ENCODE results near the gene CCDC149. TPM values are rescaled to one million over a fixed set of nuclear protein-coding genes. Genes with fewer than 3 reads are reported as not detected.

The CCDC149 gene
- total and polyA plus RNA-seq, 2 of the 8 experiments (the other 6 are each of a cell fraction or from before 2014, with no cell fraction given): 2.2 to 5.6 TPM

- no peaks in the 10 kb centered on the region for H3K79me1 ChIP-seq (ENCODE audit: low read depth, low read length)
- no peak overlapping the region for H3K4me3 ChIP-seq (ENCODE audit: extremely low read depth in 1 of 4, insufficient read depth in 2 of 4, low read depth in 3 of 4, low read length in 4 of 4)
- H4K8ac ChIP-seq (ENCODE audit: extremely low read depth, insufficient read depth, low read length): no peak overlapping the region
- no peak overlapping the region for H2BK20ac ChIP-seq (ENCODE audit: low read length)
- no peak overlapping the region for H3K9ac ChIP-seq (replicated peaks in 1 of 4; ENCODE audit: extremely low read depth in 1 of 4, low read depth in 3 of 4, low read length in 3 of 4)
- no peak overlapping the region for H2AFZ ChIP-seq (ENCODE audit: low read length)
- H3K14ac ChIP-seq (ENCODE audit: insufficient read length): no peak overlapping the region
- no peak overlapping the region for H3K4ac ChIP-seq (replicated peaks; ENCODE audit: insufficient read length, low read depth, low read length)
- no peak overlapping the region for H4K5ac ChIP-seq (ENCODE audit: insufficient read length, low read depth, low read length)
- H3K4me1 ChIP-seq (replicated peaks in 1 of 4; ENCODE audit: control insufficient read depth in 3 of 4, insufficient read depth in 4 of 4, low read length in 3 of 4): 0 out of 7 replicates have a peak, but pooled peaks cover 0 to 5% (median under 1%) of the 10 kb centered on the region in 4 experiments
- H3K79me2 ChIP-seq (ENCODE audit: control insufficient read depth in 1 of 2, insufficient read depth in 2 of 2, low read length in 2 of 2): no peaks in the 10 kb centered on the region
- H2BK12ac ChIP-seq (ENCODE audit: low read depth, low read length): no peak overlapping the region
- FAIRE-seq: no peak
- no peaks in the 10 kb centered on the region for H4K20me1 ChIP-seq (replicated peaks in 1 of 2; ENCODE audit: control insufficient read depth in 1 of 2, insufficient read depth in 2 of 2, low read length in 2 of 2)
- H3K36me3 ChIP-seq (ENCODE audit: control insufficient read depth in 2 of 4, insufficient read depth in 4 of 4, low read length in 3 of 4): no peaks in the 10 kb centered on the region
- no peaks in the 10 kb centered on the region for H3K23me2 ChIP-seq (ENCODE audit: low read depth, low read length)
- H2BK5ac ChIP-seq (ENCODE audit: low read depth, low read length): no peak overlapping the region
- no peak overlapping the region for H3K56ac ChIP-seq (replicated peaks; ENCODE audit: insufficient read length, low read depth, low read length)
- no peak overlapping the region for H4K91ac ChIP-seq (replicated peaks; ENCODE audit: insufficient read length, low read length)
- no peak overlapping the region; the same call in 1 of the 2 replicates for H3K27ac ChIP-seq (ENCODE audit: low read depth, low read length)
- H3K4me2 ChIP-seq (ENCODE audit: insufficient read depth in 1 of 2, low read depth in 2 of 2, low read length in 2 of 2): no peak overlapping the region
- no peak for DNase-seq (ENCODE audit: low read depth in 1 of 2, low spot score in 2 of 2)
- no peaks in the 10 kb centered on the region for H3K27me3 ChIP-seq (replicated peaks in 1 of 4; ENCODE audit: control insufficient read depth in 3 of 4, extremely low read depth in 1 of 4, insufficient read depth in 3 of 4, low read length in 3 of 4)
- no peak overlapping the region for H2BK15ac ChIP-seq (ENCODE audit: low read length)
- ChIA-PET POLR2A (ENCODE audit: partially characterized antibody) (no interaction called here), CTCF (ENCODE audit: partially characterized antibody) (interaction anchor here (0.9 to 1.2 kb wide), 3 partner anchors 34 to 83 kb away, joined by 3 to 4 read pairs (median 3); no protein-coding TSS in a partner anchor)
- no peak overlapping the region for H2BK120ac ChIP-seq (replicated peaks; ENCODE audit: low read depth, low read length)
- no peaks in the 10 kb centered on the region for H3K9me3 ChIP-seq (ENCODE audit: insufficient read depth in 2 of 2, low read depth in 1 of 2, low read length in 1 of 2)
- H3K18ac ChIP-seq (ENCODE audit: extremely low read depth, low read length): no peak overlapping the region
- H3K23ac ChIP-seq (ENCODE audit: insufficient read length): no peak overlapping the region
- 91% methylated on average over 9 of the region's 9 CpGs; no CpG with 5 or more reads in 1 of the 2 experiments for WGBS, 2 experiments (ENCODE audit: extremely low coverage in 1 of 2, insufficient coverage in 1 of 2, insufficient read length in 1 of 2, insufficient replicate concordance in 2 of 2, low coverage in 1 of 2, low lambda C conversion rate in 2 of 2, missing lambda C conversion rate in 1 of 2)
- H2AK5ac ChIP-seq (ENCODE audit: low read depth, low read length): no peak overlapping the region
- TF ChIP-seq TAF1 (IDR thresholded peaks at IDR 0.05; ENCODE audit: low read depth, low read length): no peak
- no peak for TF ChIP-seq POLR2A (IDR thresholded peaks at IDR 0.05; ENCODE audit: control extremely low read depth in 1 of 2, low read depth in 2 of 2, low read length in 2 of 2)
- no peak for TF ChIP-seq SP4 (IDR thresholded peaks at IDR 0.05; ENCODE audit: low read length)
- TF ChIP-seq GTF2F1 (IDR thresholded peaks at IDR 0.05; ENCODE audit: borderline replicate concordance, low read depth, low read length): no peak
- TF ChIP-seq SIN3A (conservative IDR thresholded peaks at IDR 0.05 in 1 of 2, IDR thresholded peaks at IDR 0.05 in 1 of 2; ENCODE audit: low read depth in 1 of 2, low read length in 2 of 2): no peak
- TF ChIP-seq CTCF (IDR thresholded peaks at IDR 0.05; ENCODE audit: control extremely low read depth in 1 of 3, insufficient read depth in 1 of 3, low read depth in 1 of 3, low read length in 3 of 3): no peak
- no peak for TF ChIP-seq ZNF274 (IDR thresholded peaks at IDR 0.05; ENCODE audit: borderline replicate concordance, extremely low read depth, low read length)
- TF ChIP-seq BCL11A (IDR thresholded peaks at IDR 0.05; ENCODE audit: low read depth in 2 of 2, low read length in 2 of 2): no peak
- no peak for TF ChIP-seq MAFK (IDR thresholded peaks at IDR 0.05; ENCODE audit: low read depth, low read length)
Observed at GRCh38 chr4:24842356-24842755, 70.5 kb downstream of the CCDC149 start.
